Measurements from ENCODE around the gene AKT1. TPM values are rescaled to one million over a fixed set of nuclear protein-coding genes. Genes with fewer than 3 reads are reported as not detected.

The AKT1 gene
- total RNA-seq (2016; rRNA removed; fragmentation: Illumina TruSeq; extraction: Trizol) (85.7 and 96.2 TPM in 2 replicates), polyA plus RNA-seq (2011; rRNA removed) (116 and 135 TPM in 2 replicates), polyA minus RNA-seq (2011; rRNA and poly(A)+ RNA removed; ENCODE audit: low replicate concordance) (159 and 183 TPM in 2 replicates), Bru-seq, nascent RNA (percentile 62 among the genes with signal in this experiment), BruChase-seq, experiment 1, labeled RNA remaining after a 6-hour chase (percentile 84 among the genes with signal in this experiment), BruChase-seq, experiment 2, labeled RNA remaining after a 2-hour chase (percentile 78 among the genes with signal in this experiment)
- 66.8 and 84.2 TPM in 2 replicates for total RNA-seq (2016; cell fraction: cytosol; rRNA removed; fragmentation: Illumina TruSeq; extraction: Trizol; ENCODE audit: low read depth)
- total RNA-seq (2016; cell fraction: insoluble cytoplasmic fraction; rRNA removed; fragmentation: Illumina TruSeq; extraction: Trizol), result 76.8 and 97.9 TPM in 2 replicates
- 171 and 190 TPM in 2 replicates for total RNA-seq (2016; cell fraction: membrane; rRNA removed; fragmentation: Illumina TruSeq; extraction: Trizol)
- total RNA-seq (2016; cell fraction: nucleus; rRNA removed; fragmentation: Illumina TruSeq; extraction: Trizol), result 48.2 and 57.1 TPM in 2 replicates
- polyA plus RNA-seq (2011; cell fraction: cytosol; rRNA removed), result 114 and 136 TPM in 2 replicates
- 362 and 435 TPM in 2 replicates for polyA plus RNA-seq (2011; cell fraction: nucleus; rRNA removed)
- 58.6 and 80.7 TPM in 2 replicates for polyA plus RNA-seq (2012)
- polyA plus RNA-seq (2016; cell fraction: cytosol; fragmentation: Illumina TruSeq; extraction: Trizol; ENCODE audit: low read depth), result 81.6 and 107 TPM in 2 replicates
- 105 and 119 TPM in 2 replicates for polyA plus RNA-seq (2016; cell fraction: insoluble cytoplasmic fraction; fragmentation: Illumina TruSeq; extraction: Trizol; ENCODE audit: low read depth)
- 182 and 194 TPM in 2 replicates for polyA plus RNA-seq (2016; cell fraction: membrane; fragmentation: Illumina TruSeq; extraction: Trizol; ENCODE audit: low read depth)
- polyA plus RNA-seq (2016; cell fraction: nucleus; fragmentation: Illumina TruSeq; extraction: Trizol; ENCODE audit: insufficient read depth, low read depth), result 146 and 159 TPM in 2 replicates
- 76.1 and 78.3 TPM in 2 replicates for polyA minus RNA-seq (2011; cell fraction: cytosol; rRNA and poly(A)+ RNA removed)
- polyA minus RNA-seq (2011; cell fraction: nucleus; rRNA and poly(A)+ RNA removed), result 46.7 and 48.0 TPM in 2 replicates
- long read RNA-seq, experiment 1, partial matches to known transcripts, result 18 of 40 reads
- long read RNA-seq, experiment 1, other reads (novel, unspliced or antisense), result 14 of 40 reads
- long read RNA-seq, experiment 2, transcript AKT1-205 (6 exons, 2,830 nt), result minor isoform, 5 of 257 reads
- long read RNA-seq, experiment 2, transcript AKT1-220 (15 exons, 2,742 nt), result minor isoform, 9 of 257 reads
- long read RNA-seq, experiment 2, transcript AKT1-203 (14 exons, 2,710 nt), result major isoform, 103 of 257 reads
- long read RNA-seq, experiment 2, partial matches to known transcripts, result 33 of 257 reads
- long read RNA-seq, experiment 2, other reads (novel, unspliced or antisense), result 100 of 257 reads

DNA sequence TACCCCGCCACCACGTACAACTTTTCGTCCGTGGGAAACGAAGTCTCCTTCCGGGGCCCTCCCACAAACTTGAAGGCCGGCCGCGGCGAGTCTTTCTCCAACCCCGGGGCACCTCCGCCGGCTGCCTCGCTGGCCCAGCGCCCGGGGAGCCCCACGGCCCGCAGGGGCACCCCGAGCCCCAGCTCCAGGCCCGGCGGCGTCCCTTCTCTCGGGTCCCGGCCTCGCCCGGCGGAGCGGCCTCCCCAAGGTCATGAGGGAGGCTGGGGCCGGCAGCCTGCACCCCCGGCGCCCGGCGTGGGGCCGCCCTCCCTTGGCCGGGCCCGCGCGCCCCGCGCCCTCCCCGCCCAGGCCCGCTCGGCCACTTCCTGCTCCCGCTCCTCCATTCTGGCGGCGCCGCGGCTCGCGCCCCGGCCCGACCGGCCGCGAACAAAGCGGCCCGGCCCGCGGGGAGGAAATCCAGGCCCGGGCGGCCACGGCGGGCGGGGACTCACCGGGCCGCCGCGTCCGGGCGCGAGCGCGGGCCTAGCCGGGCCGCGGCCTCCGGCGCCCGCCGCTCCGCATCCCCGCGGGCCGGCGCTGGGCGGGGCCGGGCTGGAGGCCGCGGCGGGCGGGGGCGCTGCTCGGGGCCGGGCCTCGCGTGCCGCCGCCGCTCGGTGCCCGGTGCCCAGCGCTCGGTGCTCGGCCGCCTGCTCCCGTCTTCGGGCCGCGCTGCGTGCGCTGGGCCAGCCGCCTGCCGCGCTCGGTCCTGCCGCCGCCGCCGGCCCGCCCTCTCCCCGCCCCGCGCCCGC lies at the start of gene AKT1:
AKT1 (minus strand) TSS at position 756 of the 788 bp plus-strand sequence. CDS start 3,105 bp downstream, outside the sequence.
- in situ Hi-C loops (cut with HindIII; ENCODE audit: extremely low pct_ligation_motif_present, low pct_unique_long_range_greater_than_20kb), result no loop called here
- no peak for DNase-seq (ENCODE audit: low spot score)
- WGBS (ENCODE audit: low lambda C conversion rate), result 0% methylated on average over 4 of the region's 124 CpGs
- TF ChIP-seq AGO2 (optimal IDR thresholded peaks at IDR 0.05; ENCODE audit: low read depth, low read length) (peak; percentile 34), ZNF430 (CRISPR knock-in tag; IDR thresholded peaks at IDR 0.05) (0 out of 2 replicates have a peak, but pooled peaks have one; percentile 37), ZNF766 (CRISPR knock-in tag; IDR thresholded peaks at IDR 0.05; ENCODE audit: borderline replicate concordance) (0 out of 2 replicates have a peak, but pooled peaks have one; percentile 67), ZFAT (CRISPR knock-in tag; conservative IDR thresholded peaks at IDR 0.05) (0 out of 2 replicates have a peak, but pooled peaks have one; percentile 3), ZFX (CRISPR knock-in tag; IDR thresholded peaks at IDR 0.05; ENCODE audit: low read depth) (peak; percentile 48; the same call in 1 of the 2 replicates), ZSCAN30 (CRISPR knock-in tag; IDR thresholded peaks at IDR 0.05) (no peak), MTF1 (CRISPR knock-in tag; IDR thresholded peaks at IDR 0.05) (peak; percentile 42; the same call in 1 of the 2 replicates)
- TF ChIP-seq, protein P1, sequence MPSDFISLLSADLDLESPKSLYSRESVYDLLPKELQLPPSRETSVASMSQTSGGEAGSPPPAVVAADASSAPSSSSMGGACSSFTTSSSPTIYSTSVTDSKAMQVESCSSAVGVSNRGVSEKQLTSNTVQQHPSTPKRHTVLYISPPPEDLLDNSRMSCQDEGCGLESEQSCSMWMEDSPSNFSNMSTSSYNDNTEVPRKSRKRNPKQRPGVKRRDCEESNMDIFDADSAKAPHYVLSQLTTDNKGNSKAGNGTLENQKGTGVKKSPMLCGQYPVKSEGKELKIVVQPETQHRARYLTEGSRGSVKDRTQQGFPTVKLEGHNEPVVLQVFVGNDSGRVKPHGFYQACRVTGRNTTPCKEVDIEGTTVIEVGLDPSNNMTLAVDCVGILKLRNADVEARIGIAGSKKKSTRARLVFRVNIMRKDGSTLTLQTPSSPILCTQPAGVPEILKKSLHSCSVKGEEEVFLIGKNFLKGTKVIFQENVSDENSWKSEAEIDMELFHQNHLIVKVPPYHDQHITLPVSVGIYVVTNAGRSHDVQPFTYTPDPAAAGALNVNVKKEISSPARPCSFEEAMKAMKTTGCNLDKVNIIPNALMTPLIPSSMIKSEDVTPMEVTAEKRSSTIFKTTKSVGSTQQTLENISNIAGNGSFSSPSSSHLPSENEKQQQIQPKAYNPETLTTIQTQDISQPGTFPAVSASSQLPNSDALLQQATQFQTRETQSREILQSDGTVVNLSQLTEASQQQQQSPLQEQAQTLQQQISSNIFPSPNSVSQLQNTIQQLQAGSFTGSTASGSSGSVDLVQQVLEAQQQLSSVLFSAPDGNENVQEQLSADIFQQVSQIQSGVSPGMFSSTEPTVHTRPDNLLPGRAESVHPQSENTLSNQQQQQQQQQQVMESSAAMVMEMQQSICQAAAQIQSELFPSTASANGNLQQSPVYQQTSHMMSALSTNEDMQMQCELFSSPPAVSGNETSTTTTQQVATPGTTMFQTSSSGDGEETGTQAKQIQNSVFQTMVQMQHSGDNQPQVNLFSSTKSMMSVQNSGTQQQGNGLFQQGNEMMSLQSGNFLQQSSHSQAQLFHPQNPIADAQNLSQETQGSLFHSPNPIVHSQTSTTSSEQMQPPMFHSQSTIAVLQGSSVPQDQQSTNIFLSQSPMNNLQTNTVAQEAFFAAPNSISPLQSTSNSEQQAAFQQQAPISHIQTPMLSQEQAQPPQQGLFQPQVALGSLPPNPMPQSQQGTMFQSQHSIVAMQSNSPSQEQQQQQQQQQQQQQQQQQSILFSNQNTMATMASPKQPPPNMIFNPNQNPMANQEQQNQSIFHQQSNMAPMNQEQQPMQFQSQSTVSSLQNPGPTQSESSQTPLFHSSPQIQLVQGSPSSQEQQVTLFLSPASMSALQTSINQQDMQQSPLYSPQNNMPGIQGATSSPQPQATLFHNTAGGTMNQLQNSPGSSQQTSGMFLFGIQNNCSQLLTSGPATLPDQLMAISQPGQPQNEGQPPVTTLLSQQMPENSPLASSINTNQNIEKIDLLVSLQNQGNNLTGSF (CRISPR knock-in tag; IDR thresholded peaks at IDR 0.05), result 0 out of 2 replicates have a peak, but pooled peaks have one; percentile 21
- TF ChIP-seq, protein P2, sequence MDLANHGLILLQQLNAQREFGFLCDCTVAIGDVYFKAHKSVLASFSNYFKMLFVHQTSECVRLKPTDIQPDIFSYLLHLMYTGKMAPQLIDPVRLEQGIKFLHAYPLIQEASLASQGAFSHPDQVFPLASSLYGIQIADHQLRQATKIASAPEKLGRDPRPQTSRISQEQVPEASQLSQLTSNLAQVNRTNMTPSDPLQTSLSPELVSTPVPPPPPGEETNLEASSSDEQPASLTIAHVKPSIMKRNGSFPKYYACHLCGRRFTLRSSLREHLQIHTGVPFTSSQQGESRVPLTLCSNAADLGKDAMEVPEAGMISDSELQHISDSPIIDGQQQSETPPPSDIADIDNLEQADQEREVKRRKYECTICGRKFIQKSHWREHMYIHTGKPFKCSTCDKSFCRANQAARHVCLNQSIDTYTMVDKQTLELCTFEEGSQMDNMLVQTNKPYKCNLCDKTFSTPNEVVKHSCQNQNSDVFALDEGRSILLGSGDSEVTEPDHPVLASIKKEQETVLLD (CRISPR knock-in tag; IDR thresholded peaks at IDR 0.05; ENCODE audit: low read depth), result 0 out of 2 replicates have a peak, but pooled peaks have one; percentile 18

More for the DNA sequence above, at the start of gene AKT1:
- Histone ChIP-seq H3K36me3 (replicated peaks in 1 of 2; ENCODE audit: control insufficient read depth in 1 of 2, insufficient read depth in 2 of 2, low read length in 2 of 2) (peaks cover 5 to 17% of the 10 kb centered on the region in 2 experiments; a peak in 3 of 5 replicates), H3K4me3 (replicated peaks in 1 of 3; ENCODE audit: insufficient read depth in 1 of 3, low read depth in 2 of 3, low read length in 3 of 3) (peak within 1 kb of the TSS; percentile 78 to 92 (median 88)), H3K27ac (ENCODE audit: extremely low read length, insufficient read depth, low read length) (peak within 1 kb of the TSS; percentile 57), H3K9ac (ENCODE audit: insufficient read depth, low read depth, low read length) (peak within 1 kb of the TSS; percentile 86), H3K4me2 (ENCODE audit: low read depth, low read length) (peak within 1 kb of the TSS; percentile 100), H2AFZ (ENCODE audit: low read length) (no peak within 1 kb of the TSS), H3K9me3 (ENCODE audit: low read length) (no peaks in the 10 kb centered on the region), H3K79me2 (ENCODE audit: insufficient read depth, low read length) (peaks cover 25% of the 10 kb centered on the region), H3K4me1 (ENCODE audit: insufficient read depth, low read length) (peaks cover 65% of the 10 kb centered on the region), H4K20me1 (ENCODE audit: insufficient read depth, low read length) (peaks cover 12% of the 10 kb centered on the region), H3K27me3 (ENCODE audit: control insufficient read depth in 1 of 2, insufficient read depth in 2 of 2, low read length in 2 of 2) (no peaks in the 10 kb centered on the region)
- intact Hi-C loops (cut with micrococcal nuclease; ENCODE audit: unreplicated experiment), result loop anchor here (2.0 kb wide), 1 partner anchor 14 kb away; no protein-coding TSS in a partner anchor
- FAIRE-seq (no peak), ATAC-seq (no peak)
- ChIA-PET POLR2A (interaction anchor here (1.3 to 4.1 kb wide), 5 partner anchors 26 to 70 kb away, joined by 4 to 23 read pairs (median 15); partner anchors contain the start of genes CEP170B and SIVA1), CTCF (ENCODE audit: low intra/inter-chr PET ratio, low total read pairs) (no interaction called here)
- BruUV-seq (replicated peaks), result no TSS peak
